Measurements from ENCODE around the gene XKR8. TPM values are rescaled to one million over a fixed set of nuclear protein-coding genes. Genes with fewer than 3 reads are reported as not detected.
A peak's percentile ranks its signal among the peaks of the same experiment; 100 is the strongest.
"Not testable (repeated sequence)": the region's sequence is repeated elsewhere in the genome, so short reads cannot be mapped to it uniquely, and the experiment has no call there.

Gene XKR8
- total RNA-seq, 1 experiment from 2014 or later: 9.4 TPM

- no peak for DNase-seq (ENCODE audit: low read depth)
Observed at GRCh38 chr1:27981145-27981544, 21.4 kb downstream of the XKR8 start.

GRCh38 chr1:27990920-27991537 is 31.3 kb downstream of the XKR8 start:
- no peak for DNase-seq (ENCODE audit: low read depth)

GRCh38 chr1:27992276-27992675 is 32.5 kb downstream of the XKR8 start:
- DNase-seq (ENCODE audit: low read depth): peak; percentile 21

GRCh38 chr1:27993241-27993640 is 33.5 kb downstream of the XKR8 start:
- no peak for DNase-seq (ENCODE audit: low read depth)

GRCh38 chr1:27994060-27994459 is 34.3 kb downstream of the XKR8 start:
- DNase-seq (ENCODE audit: low read depth): no peak

GRCh38 chr1:27994526-27994925 is 34.8 kb downstream of the XKR8 start:
- DNase-seq (ENCODE audit: low read depth): not testable (repeated sequence)

- no peak for DNase-seq (ENCODE audit: low read depth)
Observed at GRCh38 chr1:27999055-27999454, 39.3 kb downstream of the XKR8 start.

- no peak for DNase-seq (ENCODE audit: low read depth)
Observed at GRCh38 chr1:28002600-28002999, 42.8 kb downstream of the XKR8 start.

GRCh38 chr1:28003117-28003516 is 43.3 kb downstream of the XKR8 start:
- not testable (repeated sequence) for DNase-seq (ENCODE audit: low read depth)

GRCh38 chr1:28010969-28011368 is 51.2 kb downstream of the XKR8 start:
- peak; percentile 44 for DNase-seq (ENCODE audit: low read depth)

Other genes with a start within 250 kb of the XKR8 start
- gene FAM76A, start 234.0 kb upstream of the XKR8 start, total RNA-seq (2014; rRNA removed; shearing (Covaris generic)): 7.4 and 13.2 TPM in 2 replicates
- 24.6 and 26.4 TPM in 2 replicates for gene STX12, start 186.8 kb upstream of the XKR8 start, total RNA-seq (2014; rRNA removed; shearing (Covaris generic))
- gene PPP1R8, start 129.2 kb upstream of the XKR8 start, total RNA-seq (2014; rRNA removed; shearing (Covaris generic)): 80.1 and 81.5 TPM in 2 replicates
- gene THEMIS2, start 87.4 kb upstream of the XKR8 start, total RNA-seq (2014; rRNA removed; shearing (Covaris generic)): not detected in 2 replicates
- 85.5 and 109 TPM in 2 replicates for gene RPA2, start 45.4 kb upstream of the XKR8 start, total RNA-seq (2014; rRNA removed; shearing (Covaris generic))
- gene SMPDL3B, start 25.0 kb upstream of the XKR8 start, total RNA-seq (2014; rRNA removed; shearing (Covaris generic)): 0.34 and 0.60 TPM in 2 replicates
- gene EYA3, start 128.6 kb downstream of the XKR8 start, total RNA-seq (2014; rRNA removed; shearing (Covaris generic)): 18.0 and 19.5 TPM in 2 replicates
- 0.26 TPM in 1 of 2 replicates, not detected in the other for gene PTAFR, start 216.7 kb downstream of the XKR8 start, total RNA-seq (2014; rRNA removed; shearing (Covaris generic))